SU-DHL-6 (cell line): ENCODE data around the gene SLC25A26.

Experiments
- H2AFZ ChIP-seq: fragments of 200-600 bp; sonication (generic); 2 replicates; pipeline ENCODE4 v1.6.1; 2014; ENCODE audit warnings: low read depth, mild to moderate bottlenecking, moderate library complexity, mixed read lengths, antibody characterized with exemption, low read length; ENCODE audit not compliant: severe bottlenecking
- H3F3A ChIP-seq: fragments of 200-600 bp; shearing (Covaris generic); 2 replicates; pipeline ENCODE4 v1.6.0; 2016; ENCODE audit warnings: antibody characterized with exemption, mild to moderate bottlenecking; ENCODE audit not compliant: insufficient read depth
- H3K27ac ChIP-seq: fragments of 200-600 bp; sonication (generic); 2 replicates; pipeline ENCODE4 v1.5.1; 2016; ENCODE audit warnings: low read depth, mild to moderate bottlenecking, low read length, moderate library complexity, mixed read lengths
- H3K27me3 ChIP-seq: fragments of 200-600 bp; sonication (generic), shearing (Covaris generic); 2 replicates; pipeline ENCODE4 v1.6.0; 2014; ENCODE audit warnings: mild to moderate bottlenecking, low read length
- H3K36me3 ChIP-seq: fragments of 200-600 bp; sonication (generic); 2 replicates; pipeline ENCODE4 v1.6.1; 2014; ENCODE audit warnings: mild to moderate bottlenecking, low read length, mixed read lengths
- H3K4me2 ChIP-seq: fragments of 300-600, 200-600 bp; shearing (Covaris generic), sonication (generic); 2 replicates; pipeline ENCODE4 v1.6.0; 2014; ENCODE audit warnings: low read length, low read depth, mild to moderate bottlenecking; ENCODE audit not compliant: poor library complexity, severe bottlenecking
- H3K4me3 ChIP-seq: fragments of 200-600 bp; sonication (generic); 2 replicates; pipeline ENCODE4 v1.5.1; 2014; ENCODE audit warnings: antibody characterized with exemption, low read length, mild to moderate bottlenecking, mixed read lengths; ENCODE audit not compliant: insufficient read depth, poor library complexity, severe bottlenecking
- H3K79me2 ChIP-seq: fragments of 200-600 bp; sonication (generic); 2 replicates; pipeline ENCODE4 v1.6.1; 2014; ENCODE audit warnings: mild to moderate bottlenecking, low read length, moderate library complexity; ENCODE audit not compliant: insufficient read depth
- H3K9ac ChIP-seq: fragments of 200-600 bp; sonication (generic); 2 replicates; pipeline ENCODE4 v1.7.0; 2014; ENCODE audit warnings: mild to moderate bottlenecking, low read length
- H3K9me2 ChIP-seq: fragments of 200-600 bp; sonication (generic); replicated peaks from 2 replicates; pipeline ENCODE4 v1.6.1; 2014; ENCODE audit warnings: low read length; ENCODE audit not compliant: insufficient read depth
- H3K9me3 ChIP-seq: fragments of 200-600 bp; sonication (generic); 2 replicates; pipeline ENCODE4 v1.6.1; 2014; ENCODE audit warnings: low read length, mixed read lengths; ENCODE audit not compliant: insufficient read depth
- H4K20me1 ChIP-seq: fragments of 200-600 bp; sonication (generic); 2 replicates; pipeline ENCODE4 v1.6.1; 2014; ENCODE audit warnings: low read depth, mild to moderate bottlenecking, antibody characterized with exemption, low read length, moderate library complexity, mixed read lengths
- EZH2phosphoT487 ChIP-seq: fragments of 200-600 bp; sonication (generic), shearing (Covaris generic); conservative IDR thresholded peaks from 2 replicates; pipeline ENCODE4 v1.6.1; 2018; ENCODE audit warnings: mild to moderate bottlenecking, antibody characterized with exemption, low read length, moderate library complexity, mixed read lengths
- TF ChIP-seq, protein P1 (sequence below): fragments of 200-600 bp; sonication (generic); IDR thresholded peaks from one replicate; pipeline ENCODE4 v1.5.1; 2017; ENCODE audit warnings: antibody characterized with exemption, mild to moderate bottlenecking, low read length, moderate library complexity; ENCODE audit not compliant: insufficient read depth, poor library complexity, severe bottlenecking

Gene SLC25A26

DNA sequence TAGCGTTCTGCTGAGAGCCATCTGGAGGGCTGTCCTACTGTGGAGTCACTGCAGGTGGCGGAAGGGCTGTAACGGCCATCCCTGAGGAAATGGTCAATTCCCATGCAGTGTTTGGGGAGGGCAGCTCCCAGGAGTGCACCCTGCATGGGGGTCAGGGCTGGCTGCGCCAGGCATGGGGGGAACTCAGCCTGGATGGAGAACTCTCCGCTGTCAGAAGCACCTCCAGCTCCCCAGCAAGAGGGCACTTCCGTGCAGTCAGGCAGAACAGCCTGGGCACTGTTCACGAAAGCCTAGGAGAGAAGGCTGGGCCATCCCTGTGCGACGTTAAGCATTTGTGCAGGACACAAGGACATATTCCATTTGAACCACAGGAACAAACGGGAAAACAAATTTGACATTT lies 174.8 kb downstream of the SLC25A26 start:
- no peak overlapping the region for H3K9ac ChIP-seq
- H3K4me2 ChIP-seq = no peak overlapping the region
- no peak overlapping the region for H3K27ac ChIP-seq
- no peaks in the 10 kb centered on the region for H3K79me2 ChIP-seq
- no peaks in the 10 kb centered on the region for H3K9me2 ChIP-seq
- H2AFZ ChIP-seq = no peak overlapping the region
- no peaks in the 10 kb centered on the region for H3K9me3 ChIP-seq
- H3K4me3 ChIP-seq = no peak overlapping the region
- no peaks in the 10 kb centered on the region for H3F3A ChIP-seq
- H3K27me3 ChIP-seq = no peaks in the 10 kb centered on the region
- TF ChIP-seq, protein P1, sequence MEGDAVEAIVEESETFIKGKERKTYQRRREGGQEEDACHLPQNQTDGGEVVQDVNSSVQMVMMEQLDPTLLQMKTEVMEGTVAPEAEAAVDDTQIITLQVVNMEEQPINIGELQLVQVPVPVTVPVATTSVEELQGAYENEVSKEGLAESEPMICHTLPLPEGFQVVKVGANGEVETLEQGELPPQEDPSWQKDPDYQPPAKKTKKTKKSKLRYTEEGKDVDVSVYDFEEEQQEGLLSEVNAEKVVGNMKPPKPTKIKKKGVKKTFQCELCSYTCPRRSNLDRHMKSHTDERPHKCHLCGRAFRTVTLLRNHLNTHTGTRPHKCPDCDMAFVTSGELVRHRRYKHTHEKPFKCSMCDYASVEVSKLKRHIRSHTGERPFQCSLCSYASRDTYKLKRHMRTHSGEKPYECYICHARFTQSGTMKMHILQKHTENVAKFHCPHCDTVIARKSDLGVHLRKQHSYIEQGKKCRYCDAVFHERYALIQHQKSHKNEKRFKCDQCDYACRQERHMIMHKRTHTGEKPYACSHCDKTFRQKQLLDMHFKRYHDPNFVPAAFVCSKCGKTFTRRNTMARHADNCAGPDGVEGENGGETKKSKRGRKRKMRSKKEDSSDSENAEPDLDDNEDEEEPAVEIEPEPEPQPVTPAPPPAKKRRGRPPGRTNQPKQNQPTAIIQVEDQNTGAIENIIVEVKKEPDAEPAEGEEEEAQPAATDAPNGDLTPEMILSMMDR = no peak
- TF ChIP-seq EZH2phosphoT487 = no peak
- H3K36me3 ChIP-seq = no peaks in the 10 kb centered on the region
- H4K20me1 ChIP-seq = no peaks in the 10 kb centered on the region

DNA sequence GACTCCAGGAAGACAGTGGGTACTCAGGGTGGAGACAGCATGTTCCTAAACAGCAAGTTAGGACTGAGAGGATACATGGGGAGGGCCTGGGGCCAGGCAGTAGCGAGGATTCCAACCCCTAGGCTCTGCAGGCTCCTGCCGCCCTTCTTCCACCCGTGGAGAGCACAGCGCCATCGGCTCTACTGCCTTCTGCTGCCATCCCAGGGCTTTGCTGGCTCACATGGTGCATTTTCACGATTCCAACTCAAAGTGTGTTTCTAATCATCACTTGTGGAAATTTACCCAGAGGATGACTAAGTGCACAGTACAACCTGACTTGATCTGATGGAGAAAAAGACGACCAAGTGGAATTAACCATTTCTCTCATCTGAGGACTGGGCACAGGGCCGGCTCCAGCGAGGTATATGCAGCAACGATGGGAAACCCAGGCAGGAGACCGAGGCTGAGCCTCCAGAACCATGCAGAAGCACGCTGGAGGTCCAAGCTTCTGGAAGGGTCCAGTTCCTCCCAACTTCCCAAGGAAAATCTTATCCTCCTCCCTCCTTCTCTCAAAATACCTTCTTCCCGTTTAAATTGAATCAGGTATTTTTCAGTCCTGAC lies 175.5 kb downstream of the SLC25A26 start:
- Histone ChIP-seq H3K79me2 (no peaks in the 10 kb centered on the region), H3K9ac (no peak overlapping the region), H3F3A (no peaks in the 10 kb centered on the region), H2AFZ (no peak overlapping the region), H3K4me3 (no peak overlapping the region), H3K9me3 (no peaks in the 10 kb centered on the region), H3K27me3 (no peaks in the 10 kb centered on the region), H3K9me2 (no peaks in the 10 kb centered on the region), H4K20me1 (no peaks in the 10 kb centered on the region), H3K27ac (no peak overlapping the region), H3K4me2 (no peak overlapping the region), H3K36me3 (no peaks in the 10 kb centered on the region)
- TF ChIP-seq EZH2phosphoT487 = no peak
- TF ChIP-seq, protein P1 = no peak

DNA sequence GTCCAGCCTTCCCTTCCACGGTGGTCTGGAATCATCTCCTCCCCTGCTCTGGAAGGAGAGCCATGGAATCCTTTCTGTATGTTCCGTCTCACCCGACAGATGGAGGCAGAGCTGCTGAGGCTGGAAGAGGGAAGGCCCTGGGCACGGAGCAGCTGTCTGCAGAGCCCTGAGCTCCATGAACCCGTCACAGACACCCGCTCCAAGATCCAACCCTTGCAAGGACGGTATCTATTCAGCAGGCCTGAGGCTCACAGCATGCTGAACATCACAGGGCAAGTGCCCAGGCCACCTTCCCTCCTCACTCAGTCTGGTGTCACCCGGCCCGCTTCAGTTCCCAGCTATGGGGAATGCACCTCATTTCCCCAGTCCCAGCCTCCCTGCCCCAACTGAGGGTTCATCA lies 176.1 kb downstream of the SLC25A26 start:
- no peaks in the 10 kb centered on the region for H3K9me3 ChIP-seq
- no peaks in the 10 kb centered on the region for H3K27me3 ChIP-seq
- H3K4me2 ChIP-seq = no peak overlapping the region
- no peak overlapping the region for H3K9ac ChIP-seq
- H3K79me2 ChIP-seq = no peaks in the 10 kb centered on the region
- no peaks in the 10 kb centered on the region for H3K9me2 ChIP-seq
- H3K36me3 ChIP-seq = no peaks in the 10 kb centered on the region
- H3K27ac ChIP-seq = no peak overlapping the region
- TF ChIP-seq, protein P1 = no peak
- no peak for TF ChIP-seq EZH2phosphoT487
- no peak overlapping the region for H3K4me3 ChIP-seq
- H3F3A ChIP-seq = no peaks in the 10 kb centered on the region
- H2AFZ ChIP-seq = no peak overlapping the region
- no peaks in the 10 kb centered on the region for H4K20me1 ChIP-seq
